ENCODE results near the gene CGAS.

The CGAS gene

DNA sequence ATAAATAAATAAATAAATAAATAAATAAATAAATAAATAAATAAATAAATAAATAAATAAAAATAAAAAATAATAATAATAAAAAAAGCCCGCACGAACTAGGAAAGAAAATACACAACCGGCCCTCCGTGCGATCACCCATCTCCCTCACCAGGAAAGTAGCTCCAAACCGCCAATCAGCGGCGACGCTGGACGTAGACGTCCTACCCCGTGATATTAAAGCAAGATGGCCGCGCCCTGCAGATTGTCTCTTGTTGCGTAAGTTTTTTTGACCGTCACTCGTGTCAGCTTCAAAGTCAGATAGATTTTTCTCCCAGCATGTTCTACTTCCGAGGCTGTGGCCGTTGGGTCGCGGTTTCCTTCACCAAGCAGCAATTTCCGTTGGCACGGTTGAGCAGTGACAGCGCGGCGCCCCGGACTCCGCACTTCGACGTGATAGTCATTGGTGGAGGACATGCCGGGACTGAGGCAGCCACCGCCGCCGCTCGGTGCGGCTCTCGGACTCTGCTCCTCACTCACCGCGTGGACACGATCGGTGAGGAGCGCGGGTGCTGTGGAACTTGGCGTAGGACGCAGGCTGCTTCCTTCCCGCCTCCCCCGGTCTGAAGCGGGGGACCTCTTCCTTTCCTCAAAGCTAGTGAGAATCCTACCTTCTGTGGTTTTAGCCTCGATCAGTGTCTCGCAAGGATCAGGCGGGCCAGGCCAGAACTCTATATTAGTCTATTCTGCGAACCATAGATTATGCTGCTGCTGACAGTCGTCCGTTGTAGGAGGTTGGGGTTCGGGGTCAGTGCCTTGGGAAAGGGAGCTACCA lies 9.6 kb upstream of the CGAS start, which contains the start of gene MTO1 (continued):
- TF ChIP-seq, protein P1, sequence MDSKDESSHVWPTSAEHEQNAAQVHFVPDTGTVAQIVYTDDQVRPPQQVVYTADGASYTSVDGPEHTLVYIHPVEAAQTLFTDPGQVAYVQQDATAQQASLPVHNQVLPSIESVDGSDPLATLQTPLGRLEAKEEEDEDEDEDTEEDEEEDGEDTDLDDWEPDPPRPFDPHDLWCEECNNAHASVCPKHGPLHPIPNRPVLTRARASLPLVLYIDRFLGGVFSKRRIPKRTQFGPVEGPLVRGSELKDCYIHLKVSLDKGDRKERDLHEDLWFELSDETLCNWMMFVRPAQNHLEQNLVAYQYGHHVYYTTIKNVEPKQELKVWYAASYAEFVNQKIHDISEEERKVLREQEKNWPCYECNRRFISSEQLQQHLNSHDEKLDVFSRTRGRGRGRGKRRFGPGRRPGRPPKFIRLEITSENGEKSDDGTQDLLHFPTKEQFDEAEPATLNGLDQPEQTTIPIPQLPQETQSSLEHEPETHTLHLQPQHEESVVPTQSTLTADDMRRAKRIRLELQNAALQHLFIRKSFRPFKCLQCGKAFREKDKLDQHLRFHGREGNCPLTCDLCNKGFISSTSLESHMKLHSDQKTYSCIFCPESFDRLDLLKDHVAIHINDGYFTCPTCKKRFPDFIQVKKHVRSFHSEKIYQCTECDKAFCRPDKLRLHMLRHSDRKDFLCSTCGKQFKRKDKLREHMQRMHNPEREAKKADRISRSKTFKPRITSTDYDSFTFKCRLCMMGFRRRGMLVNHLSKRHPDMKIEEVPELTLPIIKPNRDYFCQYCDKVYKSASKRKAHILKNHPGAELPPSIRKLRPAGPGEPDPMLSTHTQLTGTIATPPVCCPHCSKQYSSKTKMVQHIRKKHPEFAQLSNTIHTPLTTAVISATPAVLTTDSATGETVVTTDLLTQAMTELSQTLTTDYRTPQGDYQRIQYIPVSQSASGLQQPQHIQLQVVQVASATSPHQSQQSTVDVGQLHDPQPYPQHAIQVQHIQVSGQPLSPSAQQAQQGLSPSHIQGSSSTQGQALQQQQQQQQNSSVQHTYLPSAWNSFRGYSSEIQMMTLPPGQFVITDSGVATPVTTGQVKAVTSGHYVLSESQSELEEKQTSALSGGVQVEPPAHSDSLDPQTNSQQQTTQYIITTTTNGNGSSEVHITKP (tag by site-specific recombination; IDR thresholded peaks at IDR 0.05) = peak; percentile 97
- TF ChIP-seq, protein P2, sequence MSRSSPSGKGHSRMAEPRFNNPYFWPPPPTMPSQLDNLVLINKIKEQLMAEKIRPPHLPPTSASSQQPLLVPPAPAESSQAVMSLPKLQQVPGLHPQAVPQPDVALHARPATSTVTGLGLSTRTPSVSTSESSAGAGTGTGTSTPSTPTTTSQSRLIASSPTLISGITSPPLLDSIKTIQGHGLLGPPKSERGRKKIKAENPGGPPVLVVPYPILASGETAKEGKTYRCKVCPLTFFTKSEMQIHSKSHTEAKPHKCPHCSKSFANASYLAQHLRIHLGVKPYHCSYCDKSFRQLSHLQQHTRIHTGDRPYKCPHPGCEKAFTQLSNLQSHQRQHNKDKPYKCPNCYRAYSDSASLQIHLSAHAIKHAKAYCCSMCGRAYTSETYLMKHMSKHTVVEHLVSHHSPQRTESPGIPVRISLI (tag by site-specific recombination; IDR thresholded peaks at IDR 0.05) = peak; percentile 89; the same call in 1 of the 2 replicates
- peak; percentile 89 for TF ChIP-seq YY1 (tag by site-specific recombination; IDR thresholded peaks at IDR 0.05)
- TF ChIP-seq ZNF585B (tag by site-specific recombination; IDR thresholded peaks at IDR 0.05) = no peak
- TF ChIP-seq ZNF157 (tag by site-specific recombination; IDR thresholded peaks at IDR 0.05) = no peak
- peak; percentile 89 for TF ChIP-seq YY2 (tag by site-specific recombination; IDR thresholded peaks at IDR 0.05)
- no peak; the same call in 1 of the 2 replicates for TF ChIP-seq ZNF768 (tag by site-specific recombination; IDR thresholded peaks at IDR 0.05)
- no peak for TF ChIP-seq PRDM1 (tag by site-specific recombination; IDR thresholded peaks at IDR 0.05)
- TF ChIP-seq ZNF391 (tag by site-specific recombination; IDR thresholded peaks at IDR 0.05; ENCODE audit: borderline replicate concordance, low read depth) = no peak
- TF ChIP-seq ZNF292 (tag by site-specific recombination; IDR thresholded peaks at IDR 0.05; ENCODE audit: borderline replicate concordance, low read depth) = peak; percentile 98
- no peak for TF ChIP-seq ZNF596 (tag by site-specific recombination; IDR thresholded peaks at IDR 0.05)
- TF ChIP-seq ZNF394 (tag by site-specific recombination; IDR thresholded peaks at IDR 0.05; ENCODE audit: borderline replicate concordance) = peak; percentile 100
- TF ChIP-seq ZNF433 (tag by site-specific recombination; IDR thresholded peaks at IDR 0.05; ENCODE audit: low read depth) = peak; percentile 98
- no peak for TF ChIP-seq TCF7L2 (IDR thresholded peaks at IDR 0.05; ENCODE audit: borderline replicate concordance, low read depth, low read length)
- peak; percentile 94 for TF ChIP-seq ZNF623 (tag by site-specific recombination; IDR thresholded peaks at IDR 0.05)
- TF ChIP-seq ZBTB8A (tag by site-specific recombination; IDR thresholded peaks at IDR 0.05) = peak; percentile 97
- TF ChIP-seq ZNF239 (tag by site-specific recombination; IDR thresholded peaks at IDR 0.05) = no peak
- peak; percentile 73; the same call in 1 of the 2 replicates for TF ChIP-seq ZNF76 (tag by site-specific recombination; IDR thresholded peaks at IDR 0.05; ENCODE audit: borderline replicate concordance, low read depth)
- TF ChIP-seq, protein P3, sequence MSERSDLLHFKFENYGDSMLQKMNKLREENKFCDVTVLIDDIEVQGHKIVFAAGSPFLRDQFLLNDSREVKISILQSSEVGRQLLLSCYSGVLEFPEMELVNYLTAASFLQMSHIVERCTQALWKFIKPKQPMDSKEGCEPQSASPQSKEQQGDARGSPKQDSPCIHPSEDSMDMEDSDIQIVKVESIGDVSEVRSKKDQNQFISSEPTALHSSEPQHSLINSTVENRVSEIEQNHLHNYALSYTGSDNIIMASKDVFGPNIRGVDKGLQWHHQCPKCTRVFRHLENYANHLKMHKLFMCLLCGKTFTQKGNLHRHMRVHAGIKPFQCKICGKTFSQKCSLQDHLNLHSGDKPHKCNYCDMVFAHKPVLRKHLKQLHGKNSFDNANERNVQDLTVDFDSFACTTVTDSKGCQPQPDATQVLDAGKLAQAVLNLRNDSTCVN (tag by site-specific recombination; optimal IDR thresholded peaks at IDR 0.05) = peak; percentile 16
- TF ChIP-seq, protein P4, sequence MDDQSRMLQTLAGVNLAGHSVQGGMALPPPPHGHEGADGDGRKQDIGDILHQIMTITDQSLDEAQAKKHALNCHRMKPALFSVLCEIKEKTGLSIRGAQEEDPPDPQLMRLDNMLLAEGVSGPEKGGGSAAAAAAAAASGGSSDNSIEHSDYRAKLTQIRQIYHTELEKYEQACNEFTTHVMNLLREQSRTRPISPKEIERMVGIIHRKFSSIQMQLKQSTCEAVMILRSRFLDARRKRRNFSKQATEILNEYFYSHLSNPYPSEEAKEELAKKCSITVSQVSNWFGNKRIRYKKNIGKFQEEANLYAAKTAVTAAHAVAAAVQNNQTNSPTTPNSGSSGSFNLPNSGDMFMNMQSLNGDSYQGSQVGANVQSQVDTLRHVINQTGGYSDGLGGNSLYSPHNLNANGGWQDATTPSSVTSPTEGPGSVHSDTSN (CRISPR knock-in tag; IDR thresholded peaks at IDR 0.05) = peak; percentile 76; the same call in 1 of the 2 replicates
- 0 out of 2 replicates have a peak, but pooled peaks have one; percentile 57 for TF ChIP-seq ZBTB1 (tag by site-specific recombination; IDR thresholded peaks at IDR 0.05)
- TF ChIP-seq ZNF202 (tag by site-specific recombination; IDR thresholded peaks at IDR 0.05; ENCODE audit: borderline replicate concordance) = peak; percentile 95; the same call in 1 of the 2 replicates
- TF ChIP-seq ZSCAN23 (tag by site-specific recombination; IDR thresholded peaks at IDR 0.05) = peak; percentile 75; the same call in 1 of the 2 replicates
- TF ChIP-seq ZNF571 (tag by site-specific recombination; IDR thresholded peaks at IDR 0.05) = no peak
- peak; percentile 99 for TF ChIP-seq ZFP37 (tag by site-specific recombination; IDR thresholded peaks at IDR 0.05)
- peak; percentile 33; the same call in 1 of the 2 replicates for TF ChIP-seq ZNF10 (tag by site-specific recombination; IDR thresholded peaks at IDR 0.05)
- TF ChIP-seq, protein P5, sequence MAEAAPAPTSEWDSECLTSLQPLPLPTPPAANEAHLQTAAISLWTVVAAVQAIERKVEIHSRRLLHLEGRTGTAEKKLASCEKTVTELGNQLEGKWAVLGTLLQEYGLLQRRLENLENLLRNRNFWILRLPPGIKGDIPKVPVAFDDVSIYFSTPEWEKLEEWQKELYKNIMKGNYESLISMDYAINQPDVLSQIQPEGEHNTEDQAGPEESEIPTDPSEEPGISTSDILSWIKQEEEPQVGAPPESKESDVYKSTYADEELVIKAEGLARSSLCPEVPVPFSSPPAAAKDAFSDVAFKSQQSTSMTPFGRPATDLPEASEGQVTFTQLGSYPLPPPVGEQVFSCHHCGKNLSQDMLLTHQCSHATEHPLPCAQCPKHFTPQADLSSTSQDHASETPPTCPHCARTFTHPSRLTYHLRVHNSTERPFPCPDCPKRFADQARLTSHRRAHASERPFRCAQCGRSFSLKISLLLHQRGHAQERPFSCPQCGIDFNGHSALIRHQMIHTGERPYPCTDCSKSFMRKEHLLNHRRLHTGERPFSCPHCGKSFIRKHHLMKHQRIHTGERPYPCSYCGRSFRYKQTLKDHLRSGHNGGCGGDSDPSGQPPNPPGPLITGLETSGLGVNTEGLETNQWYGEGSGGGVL (tag by site-specific recombination; IDR thresholded peaks at IDR 0.05) = no peak
- TF ChIP-seq, protein P6, sequence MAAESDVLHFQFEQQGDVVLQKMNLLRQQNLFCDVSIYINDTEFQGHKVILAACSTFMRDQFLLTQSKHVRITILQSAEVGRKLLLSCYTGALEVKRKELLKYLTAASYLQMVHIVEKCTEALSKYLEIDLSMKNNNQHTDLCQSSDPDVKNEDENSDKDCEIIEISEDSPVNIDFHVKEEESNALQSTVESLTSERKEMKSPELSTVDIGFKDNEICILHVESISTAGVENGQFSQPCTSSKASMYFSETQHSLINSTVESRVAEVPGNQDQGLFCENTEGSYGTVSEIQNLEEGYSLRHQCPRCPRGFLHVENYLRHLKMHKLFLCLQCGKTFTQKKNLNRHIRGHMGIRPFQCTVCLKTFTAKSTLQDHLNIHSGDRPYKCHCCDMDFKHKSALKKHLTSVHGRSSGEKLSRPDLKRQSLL (tag by site-specific recombination; IDR thresholded peaks at IDR 0.05) = no peak
- no peak for TF ChIP-seq MEIS1 (CRISPR knock-in tag; IDR thresholded peaks at IDR 0.05; ENCODE audit: borderline replicate concordance)

Measured in HEK293 (cell line).